Lower lobe of right lung (tissue), 2 donors: Measurements from ENCODE around the gene DPY30. TPM values are rescaled to one million over a fixed set of nuclear protein-coding genes. Genes with fewer than 3 reads are reported as not detected.
A peak's percentile ranks its signal among the peaks of the same experiment; 100 is the strongest.
"Not testable (repeated sequence)": the region's sequence is repeated elsewhere in the genome, so short reads cannot be mapped to it uniquely, and the experiment has no call there.

Source experiments
- ATAC-seq, 2 donors: fragments of 200-7000 bp; cut with Tn5 transposase; one replicate each; pipeline ENCODE4 v1.9.1; 2020 to 2022; ENCODE audit warnings: mild to moderate bottlenecking in 2 of 2, moderate library complexity in 2 of 2
- DNase-seq: peaks from one replicate; pipeline ENCODE4 v3.0.0-alpha.2; 2020
- H3K27ac ChIP-seq: fragments of 200-600 bp; one replicate; pipeline ENCODE4 v1.8.0; 2022
- H3K27me3 ChIP-seq: fragments of 200-600 bp; one replicate; pipeline ENCODE4 v1.8.0; 2022; ENCODE audit warnings: low read depth
- H3K36me3 ChIP-seq: fragments of 200-600 bp; one replicate; pipeline ENCODE4 v1.8.0; 2022; ENCODE audit warnings: mild to moderate bottlenecking
- H3K4me1 ChIP-seq: fragments of 200-600 bp; one replicate; pipeline ENCODE4 v1.8.0; 2022
- H3K4me3 ChIP-seq: fragments of 200-600 bp; one replicate; pipeline ENCODE4 v1.8.0; 2022; ENCODE audit warnings: mild to moderate bottlenecking
- H3K9me3 ChIP-seq: fragments of 200-600 bp; one replicate; pipeline ENCODE4 v1.8.0; 2022
- intact Hi-C: fragments of 100-400 bp; cut with DNase I; formaldehyde crosslinking; loops from one replicate; pipeline ENCODE4 v1.11.0; 2022
- total RNA-seq: library from RNA; stranded (reverse); fragmentation: NEBNext Ultra II Directional; extraction: Animal tissue kit (Norgen Biotek cat#: 25700); gene quantifications from one replicate; pipeline ENCODE4 v1.2.1, GENCODE V29; 2021
- TF ChIP-seq, protein P1 (sequence below): fragments of 200-600 bp; IDR thresholded peaks from one replicate; pipeline ENCODE4 v1.8.0; 2022; ENCODE audit warnings: antibody characterized with exemption, mild to moderate bottlenecking
- donor health status: DM: no; HTN: yes; CAD: no; lungs with severe emphysema.

DPY30 gene
- total RNA-seq, 1 donor from 2014 or later = 60.4 TPM

DNA sequence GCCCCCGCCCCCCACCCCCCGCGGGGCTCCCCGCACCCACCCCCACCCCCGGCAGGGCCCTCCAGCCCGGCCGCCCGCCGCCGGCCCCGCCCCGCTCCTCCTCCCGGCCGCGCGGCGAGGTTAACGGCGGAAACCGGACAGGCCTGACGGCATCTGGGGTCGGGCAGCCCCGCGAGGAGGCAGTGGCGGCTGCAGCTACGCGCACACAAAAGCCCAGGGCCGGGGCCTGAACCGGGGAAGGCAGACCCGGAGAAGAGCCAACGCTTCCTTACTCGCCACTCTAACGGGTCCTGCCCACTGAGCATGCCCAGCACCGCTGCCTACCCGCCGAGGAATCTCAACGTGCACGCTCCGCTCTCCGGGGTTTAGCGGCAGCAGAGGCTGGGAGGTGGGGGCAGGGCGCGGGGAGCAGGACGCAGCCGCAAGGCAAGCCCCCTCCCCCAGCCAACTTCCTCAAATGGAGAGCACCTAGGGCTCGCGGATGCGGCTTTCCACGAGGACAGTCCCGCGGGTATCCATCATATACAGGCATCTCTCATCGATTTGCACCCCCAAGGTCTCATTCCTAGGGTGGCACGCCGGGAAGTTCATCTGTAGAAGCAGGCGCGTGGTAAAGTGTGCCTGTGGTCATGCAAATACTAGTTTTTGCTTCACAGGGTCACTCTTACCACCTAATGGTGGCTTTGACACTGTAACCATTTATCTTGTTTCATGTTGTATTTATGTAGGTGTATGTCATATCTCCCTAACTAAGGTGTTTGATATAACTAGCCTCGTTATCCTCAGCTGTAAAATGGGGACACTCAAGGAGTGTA, 28.7 kb downstream of the DPY30 start, which contains the start of gene MEMO1:
TSS of gene MEMO1 (minus strand) at position 339 of the 815 bp plus-strand sequence. CDS start 761 bp downstream, outside the sequence.
- intact Hi-C loops = no loop called here
- no peaks in the 10 kb centered on the region for H3K27me3 ChIP-seq
- peak within 1 kb of the TSS; percentile 86 for H3K27ac ChIP-seq
- DNase-seq (peak; percentile 98), ATAC-seq (peak; percentile 93 to 95)
- TF ChIP-seq, protein P1, sequence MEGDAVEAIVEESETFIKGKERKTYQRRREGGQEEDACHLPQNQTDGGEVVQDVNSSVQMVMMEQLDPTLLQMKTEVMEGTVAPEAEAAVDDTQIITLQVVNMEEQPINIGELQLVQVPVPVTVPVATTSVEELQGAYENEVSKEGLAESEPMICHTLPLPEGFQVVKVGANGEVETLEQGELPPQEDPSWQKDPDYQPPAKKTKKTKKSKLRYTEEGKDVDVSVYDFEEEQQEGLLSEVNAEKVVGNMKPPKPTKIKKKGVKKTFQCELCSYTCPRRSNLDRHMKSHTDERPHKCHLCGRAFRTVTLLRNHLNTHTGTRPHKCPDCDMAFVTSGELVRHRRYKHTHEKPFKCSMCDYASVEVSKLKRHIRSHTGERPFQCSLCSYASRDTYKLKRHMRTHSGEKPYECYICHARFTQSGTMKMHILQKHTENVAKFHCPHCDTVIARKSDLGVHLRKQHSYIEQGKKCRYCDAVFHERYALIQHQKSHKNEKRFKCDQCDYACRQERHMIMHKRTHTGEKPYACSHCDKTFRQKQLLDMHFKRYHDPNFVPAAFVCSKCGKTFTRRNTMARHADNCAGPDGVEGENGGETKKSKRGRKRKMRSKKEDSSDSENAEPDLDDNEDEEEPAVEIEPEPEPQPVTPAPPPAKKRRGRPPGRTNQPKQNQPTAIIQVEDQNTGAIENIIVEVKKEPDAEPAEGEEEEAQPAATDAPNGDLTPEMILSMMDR = no peak
- peaks cover 41% of the 10 kb centered on the region for H3K4me1 ChIP-seq
- peak within 1 kb of the TSS; percentile 90 for H3K4me3 ChIP-seq
- no peaks in the 10 kb centered on the region for H3K9me3 ChIP-seq
- peaks cover 5% of the 10 kb centered on the region for H3K36me3 ChIP-seq

DNA sequence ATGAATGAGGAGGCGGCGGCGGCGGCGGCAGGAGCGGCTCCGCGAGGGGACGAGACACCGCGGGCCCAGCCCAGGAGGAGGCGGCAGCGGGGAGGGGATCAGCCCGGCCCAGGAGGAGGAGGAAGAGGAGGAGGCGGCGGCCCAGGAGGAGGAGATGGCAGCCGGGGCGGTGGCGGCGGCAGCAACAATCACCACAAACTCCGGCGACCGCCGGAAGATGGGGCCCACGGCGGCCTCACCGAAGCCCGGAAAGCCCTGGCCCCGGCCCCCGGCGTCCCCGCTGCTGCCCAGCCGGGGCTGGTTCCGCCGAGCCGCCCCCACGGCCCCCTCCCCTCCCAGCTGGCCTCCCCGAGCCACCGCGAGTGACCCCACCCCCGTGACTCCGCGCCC, 29.3 kb downstream of the DPY30 start:
- Histone ChIP-seq H3K4me3 (peak overlapping the region; percentile 90), H3K4me1 (peaks cover 41% of the 10 kb centered on the region), H3K27ac (peak overlapping the region; percentile 86)
- ATAC-seq (peak; percentile 88 to 89), DNase-seq (peak; percentile 78)
- intact Hi-C loops, H3K36me3 ChIP-seq, H3K9me3 ChIP-seq, H3K27me3 ChIP-seq: not testable (repeated sequence)

DNA sequence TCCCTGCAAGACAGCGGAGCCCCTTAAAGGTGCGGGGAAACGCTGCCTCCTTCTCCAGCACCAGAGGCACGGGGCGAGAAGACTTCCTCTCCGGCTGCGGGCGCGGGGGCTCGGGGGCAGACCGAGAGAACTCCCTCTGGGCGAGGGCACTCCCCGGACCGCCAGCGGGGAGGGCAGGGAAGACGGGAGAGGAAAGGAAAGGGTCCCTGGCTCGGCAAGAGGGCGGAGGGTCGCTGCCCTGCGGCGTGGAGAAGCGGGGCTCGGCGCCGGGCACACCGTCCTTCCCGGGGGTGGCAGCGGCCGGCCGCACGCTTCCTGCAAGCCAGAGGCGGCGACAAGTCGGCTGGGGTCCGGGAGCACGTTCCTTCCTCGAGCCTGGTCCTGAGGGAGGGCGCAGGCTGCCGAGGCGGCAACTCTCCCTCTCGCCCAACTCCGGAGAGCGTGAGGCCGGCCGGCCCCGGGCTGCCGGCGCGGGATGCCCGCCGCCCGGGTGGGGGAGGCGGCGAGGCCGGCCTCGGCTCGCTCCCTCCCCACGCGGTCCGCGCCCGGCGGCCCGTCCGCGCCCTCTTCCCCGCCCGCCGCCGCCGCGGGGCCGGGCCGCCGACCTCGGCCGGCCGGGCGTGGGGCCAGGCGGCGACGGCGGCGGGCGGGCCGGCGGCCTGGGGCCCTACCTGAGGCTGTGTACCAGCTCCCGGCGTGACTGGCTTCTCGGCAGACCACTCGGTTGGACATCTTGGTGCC, 29.9 kb downstream of the DPY30 start:
- Histone ChIP-seq H3K4me3 (peak overlapping the region; percentile 90), H3K27ac (peak overlapping the region; percentile 86), H3K4me1 (peaks cover 41% of the 10 kb centered on the region), H3K36me3 (no peaks in the 10 kb centered on the region), H3K9me3 (no peaks in the 10 kb centered on the region), H3K27me3 (no peaks in the 10 kb centered on the region)
- intact Hi-C loops = no loop called here
- TF ChIP-seq, protein P1 = no peak
- DNase-seq = peak; percentile 67
- peak; percentile 35 to 44 for ATAC-seq

GRCh38 chr2:32008805-32009515, 30.6 kb downstream of the DPY30 start:
- peaks cover 41% of the 10 kb centered on the region for H3K4me1 ChIP-seq
- peak overlapping the region; percentile 90 for H3K4me3 ChIP-seq
- DNase-seq (no peak), ATAC-seq (no peak)
- no peaks in the 10 kb centered on the region for H3K27me3 ChIP-seq
- no peaks in the 10 kb centered on the region for H3K36me3 ChIP-seq
- peak overlapping the region; percentile 85 for H3K27ac ChIP-seq
- intact Hi-C loops = no loop called here
- TF ChIP-seq, protein P1 = no peak
- H3K9me3 ChIP-seq = no peaks in the 10 kb centered on the region

DNA sequence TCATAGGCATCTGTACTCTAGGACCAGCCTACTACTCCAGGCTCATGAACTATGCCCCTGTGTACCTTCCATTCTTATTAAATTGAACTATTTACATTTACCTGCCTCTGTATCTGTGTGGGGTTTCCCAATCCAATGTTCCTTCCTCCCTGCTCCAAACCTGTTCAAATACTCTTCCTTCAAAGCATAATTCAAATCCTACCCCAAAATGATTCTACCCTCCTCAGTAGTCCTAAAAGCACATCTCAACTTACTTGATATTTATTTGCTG, 32.5 kb downstream of the DPY30 start:
- H3K4me3 ChIP-seq = no peak overlapping the region
- intact Hi-C loops = no loop called here
- ATAC-seq = no peak
- H3K4me1 ChIP-seq = peaks cover 40% of the 10 kb centered on the region
- no peaks in the 10 kb centered on the region for H3K27me3 ChIP-seq
- no peaks in the 10 kb centered on the region for H3K36me3 ChIP-seq
- H3K9me3 ChIP-seq = no peaks in the 10 kb centered on the region
- no peak overlapping the region for H3K27ac ChIP-seq
- DNase-seq = no peak
- TF ChIP-seq, protein P1 = no peak
